ENCODE data around the gene ZNF784.

GRCh38 chr19:55599468-55599841 lies 24.9 kb downstream of the ZNF784 start, which contains the start of gene FIZ1:
- TF ChIP-seq CTCF (IDR thresholded peaks at IDR 0.05) (no peak), POLR2A (IDR thresholded peaks at IDR 0.05) (peak in 1 of 3 donors; percentile 44)
